ENCODE results near the gene PTOV1.
A peak's percentile ranks its signal among the peaks of the same experiment; 100 is the strongest.

Gene PTOV1

DNA sequence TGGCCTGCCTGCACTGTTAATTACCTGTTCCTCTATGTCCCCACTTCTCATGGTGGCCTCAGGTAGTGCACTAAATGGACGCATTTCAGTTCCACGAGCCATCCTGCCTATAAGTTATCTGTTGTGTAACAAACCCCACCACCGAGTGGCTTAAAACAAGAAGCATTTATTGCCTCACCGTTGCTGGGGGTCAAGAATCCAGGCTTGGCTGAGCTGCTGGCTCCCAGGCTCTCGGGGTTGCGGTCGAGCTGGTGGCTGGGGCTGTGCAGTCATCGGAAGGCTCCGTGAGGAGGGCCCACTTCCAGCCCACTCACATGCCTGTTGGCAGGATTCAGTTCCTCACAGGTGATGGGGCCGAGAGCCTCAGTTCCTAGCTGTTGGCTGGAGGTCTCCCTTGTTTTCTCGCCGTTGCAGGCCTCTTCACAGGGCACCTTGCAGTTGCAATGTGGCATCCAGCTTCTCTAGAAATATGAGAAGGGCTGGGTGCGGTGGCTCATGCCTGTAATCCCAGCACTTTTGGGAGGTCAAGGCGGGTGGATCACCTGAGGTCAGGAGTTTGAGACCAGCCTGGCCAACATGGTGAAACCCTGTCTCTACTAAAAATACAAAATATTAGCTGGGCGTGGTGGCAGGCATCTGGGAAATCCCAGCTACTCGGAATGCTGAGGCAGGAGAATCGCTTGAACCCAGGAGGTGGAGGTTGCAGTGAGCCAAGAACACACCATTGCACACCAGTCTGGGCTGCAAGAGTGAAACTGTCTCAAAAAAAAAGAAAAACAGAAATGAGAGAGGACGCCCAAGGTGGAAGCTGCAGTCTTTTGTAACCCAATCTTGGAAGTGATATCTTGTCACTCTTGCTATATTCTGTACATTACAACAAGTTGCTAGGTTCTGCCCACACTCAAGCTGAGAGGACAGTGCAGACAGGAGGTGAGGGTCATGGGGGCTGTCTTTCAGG lies 6.5 kb upstream of the PTOV1 start:
- TF ChIP-seq, protein P1, sequence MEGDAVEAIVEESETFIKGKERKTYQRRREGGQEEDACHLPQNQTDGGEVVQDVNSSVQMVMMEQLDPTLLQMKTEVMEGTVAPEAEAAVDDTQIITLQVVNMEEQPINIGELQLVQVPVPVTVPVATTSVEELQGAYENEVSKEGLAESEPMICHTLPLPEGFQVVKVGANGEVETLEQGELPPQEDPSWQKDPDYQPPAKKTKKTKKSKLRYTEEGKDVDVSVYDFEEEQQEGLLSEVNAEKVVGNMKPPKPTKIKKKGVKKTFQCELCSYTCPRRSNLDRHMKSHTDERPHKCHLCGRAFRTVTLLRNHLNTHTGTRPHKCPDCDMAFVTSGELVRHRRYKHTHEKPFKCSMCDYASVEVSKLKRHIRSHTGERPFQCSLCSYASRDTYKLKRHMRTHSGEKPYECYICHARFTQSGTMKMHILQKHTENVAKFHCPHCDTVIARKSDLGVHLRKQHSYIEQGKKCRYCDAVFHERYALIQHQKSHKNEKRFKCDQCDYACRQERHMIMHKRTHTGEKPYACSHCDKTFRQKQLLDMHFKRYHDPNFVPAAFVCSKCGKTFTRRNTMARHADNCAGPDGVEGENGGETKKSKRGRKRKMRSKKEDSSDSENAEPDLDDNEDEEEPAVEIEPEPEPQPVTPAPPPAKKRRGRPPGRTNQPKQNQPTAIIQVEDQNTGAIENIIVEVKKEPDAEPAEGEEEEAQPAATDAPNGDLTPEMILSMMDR (IDR thresholded peaks at IDR 0.05; ENCODE audit: insufficient read depth, low read length, missing control alignments) = no peak
- no peak for DNase-seq (ENCODE audit: low read depth, low spot score)
- POLR2A ChIA-PET = interaction anchor here (0.6 kb wide), 1 partner anchor 49 kb away, joined by 3 read pairs; no protein-coding TSS in a partner anchor

GRCh38 chr19:49845414-49845813 lies 5.5 kb upstream of the PTOV1 start:
- CTCF ChIA-PET = interaction anchor here (1.5 kb wide), 1 partner anchor 20 kb away, joined by 5 read pairs; no protein-coding TSS in a partner anchor
- no peak for DNase-seq (ENCODE audit: low read depth, low spot score)
- no peak overlapping the region for H3K4me3 ChIP-seq (ENCODE audit: low read depth, low read length)
- TF ChIP-seq, protein P1 (IDR thresholded peaks at IDR 0.05; ENCODE audit: insufficient read depth, low read length, missing control alignments) = no peak
- POLR2A ChIA-PET = no interaction called here

More for the DNA sequence above, 6.5 kb upstream of the PTOV1 start:
- CTCF ChIA-PET = interaction anchor here (1.5 kb wide), 2 partner anchors 13 to 19 kb away, joined by 3 to 5 read pairs; no protein-coding TSS in a partner anchor
- H3K4me3 ChIP-seq (ENCODE audit: low read depth, low read length) = no peak overlapping the region

GRCh38 chr19:49846408-49846807 lies 4.6 kb upstream of the PTOV1 start:
- TF ChIP-seq, protein P1 (IDR thresholded peaks at IDR 0.05; ENCODE audit: insufficient read depth, low read length, missing control alignments) = no peak
- DNase-seq (ENCODE audit: low read depth, low spot score) = no peak
- ChIA-PET POLR2A (no interaction called here), CTCF (no interaction called here)
- no peak overlapping the region for H3K4me3 ChIP-seq (ENCODE audit: low read depth, low read length)

- CTCF ChIA-PET = interaction anchor here (1.3 kb wide), 1 partner anchor 176 kb away, joined by 3 read pairs; no protein-coding TSS in a partner anchor
- DNase-seq (ENCODE audit: low read depth, low spot score) = peak; percentile 57
Measured at GRCh38 chr19:49847731-49848696, 2.9 kb upstream of the PTOV1 start.

DNA sequence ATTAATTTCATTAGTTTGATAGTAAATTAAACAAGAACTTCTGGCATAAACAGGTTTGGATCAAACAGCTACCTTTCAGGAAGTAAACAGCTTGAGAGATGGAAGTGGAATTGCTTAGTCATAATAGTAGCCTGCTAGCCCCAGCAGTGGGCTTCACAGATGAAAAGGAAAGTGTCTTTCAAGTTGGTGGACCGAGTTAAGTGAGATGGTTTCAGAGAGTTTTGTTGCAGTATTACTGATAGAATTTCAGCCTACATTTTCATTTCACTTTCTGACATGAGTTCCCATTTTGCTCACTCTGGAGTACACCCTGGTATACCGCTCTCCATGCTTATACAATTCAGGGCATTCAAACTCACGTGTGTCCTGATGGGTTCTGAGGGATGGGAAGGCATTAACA lies 2.0 kb upstream of the PTOV1 start:
- POLR2A ChIA-PET = interaction anchor here (0.7 to 1.3 kb wide), 2 partner anchors 10 to 36 kb away, joined by 3 to 4 read pairs; partner anchors contain the start of gene FUZ
- TF ChIP-seq, protein P1 (IDR thresholded peaks at IDR 0.05; ENCODE audit: insufficient read depth, low read length, missing control alignments) = no peak

More at GRCh38 chr19:49847731-49848696, 2.9 kb upstream of the PTOV1 start:
- TF ChIP-seq, protein P1 (IDR thresholded peaks at IDR 0.05; ENCODE audit: insufficient read depth, low read length, missing control alignments) = no peak
- POLR2A ChIA-PET = interaction anchor here (0.7 to 1.3 kb wide), 4 partner anchors 11 to 35 kb away, joined by 3 to 5 read pairs (median 4); partner anchors contain the start of gene FUZ
- H3K4me3 ChIP-seq (ENCODE audit: low read depth, low read length) = no peak overlapping the region

More for the DNA sequence above, 2.0 kb upstream of the PTOV1 start:
- DNase-seq (ENCODE audit: low read depth, low spot score) = no peak
- H3K4me3 ChIP-seq (ENCODE audit: low read depth, low read length) = no peak overlapping the region
- CTCF ChIA-PET = no interaction called here

Measured in AG04449 (cell line).